WI38 (cell line): ENCODE data around the gene LRRC27.

Experiments used
- H3K4me3 ChIP-seq: 2 replicates; pipeline ENCODE4 v1.5.1; 2011; ENCODE audit warnings: low read depth, mild to moderate bottlenecking, control low read depth, low read length
- TF ChIP-seq, protein P1 (sequence below): IDR thresholded peaks from 2 replicates; pipeline ENCODE4 v1.5.1; 2012; ENCODE audit warnings: low read depth, mild to moderate bottlenecking, control low read depth, low read length

Gene LRRC27

DNA sequence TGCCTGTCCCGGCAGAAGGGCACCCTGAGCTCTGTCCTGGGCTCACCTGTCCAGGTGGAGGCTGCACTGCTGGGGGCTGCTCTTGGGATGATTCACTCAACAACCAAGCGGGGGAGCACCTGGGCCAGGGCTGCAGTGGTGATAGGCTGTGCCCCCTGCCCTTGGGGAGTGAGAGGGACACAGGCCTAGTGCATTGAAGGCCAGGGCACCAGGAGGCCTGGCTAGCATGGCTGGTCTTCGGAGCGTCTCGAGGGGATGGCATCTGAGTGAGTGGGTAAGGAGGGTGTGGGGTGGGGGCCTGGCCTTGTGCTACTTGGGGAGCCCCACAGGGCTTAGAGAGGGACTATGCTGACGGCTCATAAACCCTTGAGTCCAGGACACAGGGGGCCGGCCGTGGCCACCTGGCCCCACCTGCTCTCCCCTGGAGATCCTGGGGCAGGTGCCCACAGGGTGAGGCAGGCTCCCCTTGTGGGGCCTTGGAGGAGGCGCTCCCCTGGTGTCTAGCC is 68.1 kb downstream of the LRRC27 start:
- TF ChIP-seq, protein P1, sequence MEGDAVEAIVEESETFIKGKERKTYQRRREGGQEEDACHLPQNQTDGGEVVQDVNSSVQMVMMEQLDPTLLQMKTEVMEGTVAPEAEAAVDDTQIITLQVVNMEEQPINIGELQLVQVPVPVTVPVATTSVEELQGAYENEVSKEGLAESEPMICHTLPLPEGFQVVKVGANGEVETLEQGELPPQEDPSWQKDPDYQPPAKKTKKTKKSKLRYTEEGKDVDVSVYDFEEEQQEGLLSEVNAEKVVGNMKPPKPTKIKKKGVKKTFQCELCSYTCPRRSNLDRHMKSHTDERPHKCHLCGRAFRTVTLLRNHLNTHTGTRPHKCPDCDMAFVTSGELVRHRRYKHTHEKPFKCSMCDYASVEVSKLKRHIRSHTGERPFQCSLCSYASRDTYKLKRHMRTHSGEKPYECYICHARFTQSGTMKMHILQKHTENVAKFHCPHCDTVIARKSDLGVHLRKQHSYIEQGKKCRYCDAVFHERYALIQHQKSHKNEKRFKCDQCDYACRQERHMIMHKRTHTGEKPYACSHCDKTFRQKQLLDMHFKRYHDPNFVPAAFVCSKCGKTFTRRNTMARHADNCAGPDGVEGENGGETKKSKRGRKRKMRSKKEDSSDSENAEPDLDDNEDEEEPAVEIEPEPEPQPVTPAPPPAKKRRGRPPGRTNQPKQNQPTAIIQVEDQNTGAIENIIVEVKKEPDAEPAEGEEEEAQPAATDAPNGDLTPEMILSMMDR: no peak
- H3K4me3 ChIP-seq: no peak overlapping the region

DNA sequence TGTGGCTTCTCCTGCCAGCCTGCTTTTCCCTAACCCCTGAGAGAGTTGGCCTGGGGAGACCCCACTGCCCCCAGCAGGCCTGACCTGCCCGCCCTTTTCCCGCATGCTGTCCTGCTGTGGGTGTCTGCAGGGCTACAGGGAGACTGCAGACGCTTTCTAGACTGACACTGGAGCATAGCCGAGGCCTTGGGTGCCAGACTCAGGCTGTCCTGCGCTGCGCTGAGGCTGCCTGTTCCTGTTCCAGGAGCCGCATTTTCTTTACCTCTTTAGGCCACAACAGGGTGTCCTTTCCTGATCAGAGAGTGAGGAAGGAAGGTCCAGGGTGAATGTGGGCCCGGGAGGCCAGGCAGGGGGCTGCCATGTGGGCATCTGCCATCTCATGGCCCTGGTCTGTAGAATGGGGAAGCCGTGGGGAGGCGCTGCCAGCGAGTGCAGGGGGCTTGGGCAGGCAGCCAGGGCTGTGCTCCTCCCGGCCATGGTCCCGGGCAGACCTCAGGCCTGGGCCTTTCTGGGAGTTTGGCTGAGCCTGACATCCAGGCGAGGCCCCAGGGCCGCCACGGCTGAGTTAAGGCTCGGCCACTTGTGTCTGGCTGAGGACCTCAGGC is 68.7 kb downstream of the LRRC27 start:
- TF ChIP-seq, protein P1: no peak

DNA sequence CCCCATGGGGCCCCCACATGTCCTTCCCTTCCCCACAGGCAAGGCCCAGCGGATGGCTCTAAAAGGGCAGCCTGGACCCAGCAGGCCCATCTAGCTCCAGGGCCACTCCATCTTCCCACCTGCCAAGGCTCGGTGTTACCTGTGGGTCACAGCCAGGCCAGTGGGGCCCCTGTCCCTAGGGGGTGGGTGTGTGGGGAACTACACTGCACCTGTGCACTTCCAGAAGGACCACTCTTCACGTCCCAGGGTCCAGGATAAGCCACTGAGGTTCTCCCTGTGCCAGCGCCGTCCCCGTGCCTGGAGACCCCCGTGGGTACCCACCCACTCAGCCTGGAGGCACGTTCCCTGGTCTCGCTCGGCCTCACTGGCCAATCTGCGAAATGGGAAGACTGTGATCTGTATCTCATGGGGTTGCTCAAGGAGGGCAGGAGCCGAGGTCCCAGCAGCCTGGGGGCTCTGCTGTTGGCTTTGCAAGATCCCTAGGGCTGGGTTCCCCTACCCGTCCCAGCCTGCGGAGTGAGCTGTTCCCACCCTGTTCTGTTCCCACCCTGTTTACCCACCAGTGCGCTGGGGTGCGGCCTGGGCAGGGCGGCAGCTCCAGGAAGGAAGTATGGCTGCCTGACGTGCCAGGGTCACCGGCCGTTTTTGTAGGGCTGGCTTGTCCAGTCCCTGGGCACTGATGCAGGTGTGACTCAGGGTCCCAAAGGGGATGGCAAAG is 69.6 kb downstream of the LRRC27 start:
- H3K4me3 ChIP-seq: no peak overlapping the region
- TF ChIP-seq, protein P1: no peak

More for the DNA sequence above, 68.7 kb downstream of the LRRC27 start:
- no peak overlapping the region for H3K4me3 ChIP-seq

DNA sequence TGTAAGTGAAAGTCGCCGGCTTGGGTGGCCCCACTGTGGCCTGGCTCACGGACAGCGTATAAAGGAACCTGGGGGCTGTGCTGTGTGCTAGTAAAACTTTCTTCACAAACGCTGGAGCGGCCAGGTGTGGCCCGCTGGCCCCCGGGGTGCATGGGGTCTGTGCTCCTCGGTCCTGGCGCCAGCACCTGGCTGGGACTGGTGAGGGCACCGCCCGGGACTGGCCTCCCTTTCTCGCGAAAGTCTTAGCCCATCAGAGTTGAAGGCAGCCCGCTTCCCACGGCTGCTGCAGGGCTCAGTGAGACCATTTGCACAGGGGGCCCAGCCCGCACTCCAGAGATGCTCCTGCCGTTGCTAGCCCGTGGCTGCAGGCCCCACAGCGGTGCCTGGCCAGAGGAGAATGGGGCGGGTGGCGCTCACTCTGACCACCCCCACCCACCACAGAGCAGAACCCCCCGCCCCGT is 70.8 kb downstream of the LRRC27 start:
- TF ChIP-seq, protein P1: no peak
- no peak overlapping the region for H3K4me3 ChIP-seq

DNA sequence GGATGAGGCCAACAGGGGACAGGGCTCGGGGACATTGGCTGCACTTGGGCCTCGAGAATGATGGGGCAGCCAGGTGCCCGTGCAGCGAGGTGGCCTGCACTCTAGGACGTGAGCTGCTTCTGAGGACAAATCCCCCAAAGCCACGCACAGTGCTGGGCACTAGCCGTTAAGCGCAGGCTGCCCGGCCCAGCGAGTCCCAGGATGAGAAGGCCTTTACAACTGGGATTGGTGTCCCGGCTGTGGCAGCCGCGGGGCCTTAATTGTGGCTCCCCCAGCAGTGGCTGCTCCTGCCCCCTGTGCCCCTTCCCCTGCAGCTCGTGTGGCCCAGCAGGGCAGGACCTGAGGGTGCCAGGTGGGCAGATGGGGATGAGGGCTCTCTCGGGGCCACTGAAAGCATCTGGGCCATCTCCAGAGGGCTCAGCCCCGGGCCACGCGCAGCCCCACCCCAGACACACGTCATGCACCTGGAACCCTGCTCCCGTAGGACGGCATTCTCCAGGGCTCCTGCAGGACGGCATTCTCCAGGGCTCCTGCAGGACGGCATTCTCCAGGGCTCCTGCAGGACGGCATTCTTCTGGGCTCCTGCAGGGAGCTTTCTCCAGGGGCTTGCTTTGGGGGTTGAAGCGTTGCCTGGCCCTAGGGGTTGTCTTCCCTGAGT is 71.6 kb downstream of the LRRC27 start:
- TF ChIP-seq, protein P1: no peak
- no peak overlapping the region for H3K4me3 ChIP-seq

DNA sequence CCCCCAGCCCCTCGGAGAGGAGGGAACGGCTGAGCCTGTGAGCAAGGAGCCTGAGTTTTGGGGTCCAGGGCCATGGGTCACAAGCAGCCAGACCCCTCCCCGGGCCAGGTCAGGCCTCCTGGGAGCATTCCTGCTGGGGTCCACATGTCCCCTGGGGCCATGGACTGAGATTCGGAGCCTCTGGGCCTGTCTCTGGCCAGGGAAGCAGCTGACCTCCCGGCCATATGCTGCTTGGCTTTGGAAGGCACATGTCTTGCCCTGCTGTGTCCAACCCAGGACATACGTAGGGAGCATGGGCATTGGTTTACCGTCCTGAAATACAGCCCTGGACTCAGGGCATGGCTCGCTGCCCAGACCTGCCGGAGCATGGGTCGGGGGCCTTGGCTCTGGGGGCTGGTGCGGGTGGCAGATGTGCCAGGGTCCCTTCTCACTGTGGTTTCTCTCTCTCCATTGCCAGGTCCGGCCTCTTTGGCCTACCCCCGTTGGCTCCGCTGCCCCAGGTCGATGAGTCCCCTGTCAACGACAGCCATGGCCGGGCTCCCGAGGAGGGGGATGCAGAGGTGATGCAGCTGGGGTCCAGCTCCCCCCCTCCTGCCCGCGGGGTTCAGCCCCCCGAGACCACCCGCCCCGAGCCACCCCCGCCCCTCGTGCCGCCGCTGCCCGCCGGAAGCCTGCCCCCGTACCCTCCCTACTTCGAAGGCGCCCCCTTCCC is 72.3 kb downstream of the LRRC27 start:
- no peak overlapping the region for H3K4me3 ChIP-seq
- TF ChIP-seq, protein P1: no peak
